Panc1 (cell line): Measurements from ENCODE around the gene IRF2.

Source experiments
- CTCF ChIP-seq: fragments of 450-650 bp; IDR thresholded peaks from 2 replicates; pipeline ENCODE4 v1.5.1; 2017; ENCODE audit warnings: mild to moderate bottlenecking
- POLR2AphosphoS5 ChIP-seq: IDR thresholded peaks from 2 replicates; pipeline ENCODE4 v1.6.1; 2012; ENCODE audit warnings: mild to moderate bottlenecking, low read depth, low read length, moderate library complexity
- SIN3A ChIP-seq: IDR thresholded peaks from 2 replicates; pipeline ENCODE4 v1.6.1; 2012; ENCODE audit warnings: low read depth, mild to moderate bottlenecking, low read length, moderate library complexity, borderline replicate concordance; ENCODE audit not compliant: insufficient read depth
- TCF7L2 ChIP-seq: IDR thresholded peaks from 2 replicates; pipeline ENCODE4 v1.6.1; 2011; ENCODE audit warnings: mild to moderate bottlenecking, low read depth, low read length, inconsistent platforms
- TF ChIP-seq, protein P1 (sequence below), 2 experiments: IDR thresholded peaks; 2 replicates each; pipeline ENCODE4 v1.6.1; 2011 to 2012; ENCODE audit warnings: low read depth in 2 of 2, control low read depth in 1 of 2, low read length in 1 of 2, mild to moderate bottlenecking in 1 of 2, moderate library complexity in 1 of 2; ENCODE audit not compliant: insufficient read depth in 1 of 2

- TF ChIP-seq CTCF (no peak), TCF7L2 (no peak), POLR2AphosphoS5 (no peak), SIN3A (no peak)
- TF ChIP-seq, protein P1, sequence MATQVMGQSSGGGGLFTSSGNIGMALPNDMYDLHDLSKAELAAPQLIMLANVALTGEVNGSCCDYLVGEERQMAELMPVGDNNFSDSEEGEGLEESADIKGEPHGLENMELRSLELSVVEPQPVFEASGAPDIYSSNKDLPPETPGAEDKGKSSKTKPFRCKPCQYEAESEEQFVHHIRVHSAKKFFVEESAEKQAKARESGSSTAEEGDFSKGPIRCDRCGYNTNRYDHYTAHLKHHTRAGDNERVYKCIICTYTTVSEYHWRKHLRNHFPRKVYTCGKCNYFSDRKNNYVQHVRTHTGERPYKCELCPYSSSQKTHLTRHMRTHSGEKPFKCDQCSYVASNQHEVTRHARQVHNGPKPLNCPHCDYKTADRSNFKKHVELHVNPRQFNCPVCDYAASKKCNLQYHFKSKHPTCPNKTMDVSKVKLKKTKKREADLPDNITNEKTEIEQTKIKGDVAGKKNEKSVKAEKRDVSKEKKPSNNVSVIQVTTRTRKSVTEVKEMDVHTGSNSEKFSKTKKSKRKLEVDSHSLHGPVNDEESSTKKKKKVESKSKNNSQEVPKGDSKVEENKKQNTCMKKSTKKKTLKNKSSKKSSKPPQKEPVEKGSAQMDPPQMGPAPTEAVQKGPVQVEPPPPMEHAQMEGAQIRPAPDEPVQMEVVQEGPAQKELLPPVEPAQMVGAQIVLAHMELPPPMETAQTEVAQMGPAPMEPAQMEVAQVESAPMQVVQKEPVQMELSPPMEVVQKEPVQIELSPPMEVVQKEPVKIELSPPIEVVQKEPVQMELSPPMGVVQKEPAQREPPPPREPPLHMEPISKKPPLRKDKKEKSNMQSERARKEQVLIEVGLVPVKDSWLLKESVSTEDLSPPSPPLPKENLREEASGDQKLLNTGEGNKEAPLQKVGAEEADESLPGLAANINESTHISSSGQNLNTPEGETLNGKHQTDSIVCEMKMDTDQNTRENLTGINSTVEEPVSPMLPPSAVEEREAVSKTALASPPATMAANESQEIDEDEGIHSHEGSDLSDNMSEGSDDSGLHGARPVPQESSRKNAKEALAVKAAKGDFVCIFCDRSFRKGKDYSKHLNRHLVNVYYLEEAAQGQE (IDR thresholded peaks at IDR 0.05; ENCODE audit: insufficient read depth in 1 of 2, low read depth in 2 of 2, low read length in 1 of 2): no peak
Observed at GRCh38 chr4:184419976-184420375, 54.4 kb downstream of the IRF2 start.
